Stomach (tissue), 19 donors: ENCODE measurements around the gene GLUL. TPM values are rescaled to one million over a fixed set of nuclear protein-coding genes. Genes with fewer than 3 reads are reported as not detected.

Source experiments
- DNase-seq, 2 donors: peaks; one replicate each; pipeline versions ENCODE4 v3.0.0 to v3.0.0-alpha.2; 2013 to 2019
- H3K27ac ChIP-seq, 5 donors: fragments of 200-600 bp in 4 of 5; sonication (generic) in 4 of 5; one replicate each; pipeline ENCODE4 v1.5.1; 2013 to 2019; ENCODE audit warnings: mild to moderate bottlenecking in 1 of 5, moderate library complexity in 1 of 5
- H3K27me3 ChIP-seq, 3 donors: fragments of 200-600 bp; sonication (generic); one replicate each; pipeline ENCODE4 v1.5.1; 2017 to 2019; ENCODE audit warnings: mixed run types in 1 of 3
- H3K36me3 ChIP-seq, 4 donors: fragments of 200-600 bp; sonication (generic); 1 replicate in 3 of 4; 2 replicates in 1 of 4; pipeline ENCODE4 v1.5.1; 2016 to 2019
- H3K4me1 ChIP-seq, 4 donors: fragments of 200-600 bp; sonication (generic); one replicate each; pipeline ENCODE4 v1.5.1; 2016 to 2019
- H3K4me3 ChIP-seq, 4 donors: fragments of 200-600 bp; sonication (generic) in 3 of 4; one replicate each; pipeline ENCODE4 v1.5.1; 2016 to 2019; ENCODE audit warnings: mild to moderate bottlenecking in 1 of 4
- H3K9me3 ChIP-seq, 4 donors: fragments of 200-600 bp; sonication (generic); one replicate each; pipeline ENCODE4 v1.5.1; 2016 to 2019
- EP300 ChIP-seq: sonication (generic); formaldehyde crosslinking; IDR thresholded peaks from one replicate; pipeline ENCODE4 v1.6.1; 2017; ENCODE audit warnings: antibody characterized with exemption
- POLR2A ChIP-seq, 4 donors: fragments of 450-650 bp; IDR thresholded peaks; one replicate each; pipeline ENCODE4 v1.6.1; 2016; ENCODE audit warnings: antibody characterized with exemption in 4 of 4, control low read depth in 2 of 4, mild to moderate bottlenecking in 1 of 4, moderate library complexity in 1 of 4
- POLR2AphosphoS5 ChIP-seq, 3 donors: sonication (generic); formaldehyde crosslinking; IDR thresholded peaks; one replicate each; pipeline ENCODE4 v1.6.1; 2016; ENCODE audit warnings: antibody characterized with exemption in 3 of 3
- WGBS, 5 donors: extraction: QIAGEN DNeasy Blood & Tissue Kit in 3 of 5; methylation state at CpG; one replicate each; pipeline versions ENCODE4 v1.1.5 to v1.1.7; 2013 to 2018; 5-methylcytosine and 5-hydroxymethylcytosine counted together
- intact Hi-C: fragments of 100-400 bp; cut with DNase I; formaldehyde crosslinking; loops from one replicate; pipeline ENCODE4 v1.15.1; 2023; ENCODE audit warnings: low total_unique reads
- long read RNA-seq, 10 donors: transcript quantifications; one replicate each; lab custom pipeline, GENCODE V29; 2026
- polyA plus RNA-seq, 3 donors: library from polyadenylated mRNA; stranded (reverse); fragments of 200-250 nt; gene quantifications; one replicate each; pipeline ENCODE4 v1.2.3, GENCODE V29; 2013
- total RNA-seq, 5 donors: library from RNA; depleted of rRNA; stranded (reverse); fragments of >200 nt; gene quantifications; one replicate each; pipeline versions ENCODE4 v1.1.0 to v1.2.3, GENCODE V29; 2014 to 2016
- TF ChIP-seq, protein P1 (sequence below), 7 experiments: fragments of 450-650 bp in 4 of 7; fragments of 200-600 bp in 3 of 7; sonication (generic) in 3 of 7; IDR thresholded peaks; one replicate each; pipeline ENCODE4 v1.5.1; 2016 to 2019; ENCODE audit warnings: antibody characterized with exemption in 7 of 7, control low read depth in 2 of 7, mild to moderate bottlenecking in 1 of 7
- donor health status: healthy with polysubstance abuse.
- donor health status: Bipolar disorder and iron deficiency.
- donor health status: healthy.

Gene GLUL
- total RNA-seq: 1,000 to 10,000 TPM in 4 of 5 donors, 100 to 1,000 TPM in 1; 102 to 1,958 (median 1,662) TPM
- polyA plus RNA-seq: 1,000 to 10,000 TPM in 2 of 3 donors, 100 to 1,000 TPM in 1; 763 to 1,536 (median 1,525) TPM
- long read RNA-seq, donor 1, full-length matches to known transcripts: 30 of 30 reads
- long read RNA-seq, donor 1, partial matches to known transcripts: 0 of 30 reads
- long read RNA-seq, donor 1, other reads (novel, unspliced or antisense): 0 of 30 reads
- long read RNA-seq, donor 2, full-length matches to known transcripts: 36 of 36 reads
- long read RNA-seq, donor 2, partial matches to known transcripts: 0 of 36 reads
- long read RNA-seq, donor 2, other reads (novel, unspliced or antisense): 0 of 36 reads
- long read RNA-seq, donor 3, full-length matches to known transcripts: 62 of 184 reads
- long read RNA-seq, donor 3, partial matches to known transcripts: 122 of 184 reads
- long read RNA-seq, donor 3, other reads (novel, unspliced or antisense): 0 of 184 reads
- long read RNA-seq, donor 4, full-length matches to known transcripts: 5 of 20 reads
- long read RNA-seq, donor 4, partial matches to known transcripts: 15 of 20 reads
- long read RNA-seq, donor 4, other reads (novel, unspliced or antisense): 0 of 20 reads
- long read RNA-seq, donor 5, full-length matches to known transcripts: 87 of 199 reads
- long read RNA-seq, donor 5, partial matches to known transcripts: 112 of 199 reads
- long read RNA-seq, donor 5, other reads (novel, unspliced or antisense): 0 of 199 reads
- long read RNA-seq, donor 6: 0 reads
- long read RNA-seq, donor 7, full-length matches to known transcripts: 81 of 116 reads
- long read RNA-seq, donor 7, partial matches to known transcripts: 30 of 116 reads
- long read RNA-seq, donor 7, other reads (novel, unspliced or antisense): 5 of 116 reads
- long read RNA-seq, donor 8, full-length matches to known transcripts: 104 of 132 reads
- long read RNA-seq, donor 8, partial matches to known transcripts: 28 of 132 reads
- long read RNA-seq, donor 8, other reads (novel, unspliced or antisense): 0 of 132 reads
- long read RNA-seq, donor 9, full-length matches to known transcripts: 110 of 148 reads
- long read RNA-seq, donor 9, partial matches to known transcripts: 38 of 148 reads
- long read RNA-seq, donor 9, other reads (novel, unspliced or antisense): 0 of 148 reads
- long read RNA-seq, donor 10, full-length matches to known transcripts: 27 of 27 reads
- long read RNA-seq, donor 10, partial matches to known transcripts: 0 of 27 reads
- long read RNA-seq, donor 10, other reads (novel, unspliced or antisense): 0 of 27 reads

DNA sequence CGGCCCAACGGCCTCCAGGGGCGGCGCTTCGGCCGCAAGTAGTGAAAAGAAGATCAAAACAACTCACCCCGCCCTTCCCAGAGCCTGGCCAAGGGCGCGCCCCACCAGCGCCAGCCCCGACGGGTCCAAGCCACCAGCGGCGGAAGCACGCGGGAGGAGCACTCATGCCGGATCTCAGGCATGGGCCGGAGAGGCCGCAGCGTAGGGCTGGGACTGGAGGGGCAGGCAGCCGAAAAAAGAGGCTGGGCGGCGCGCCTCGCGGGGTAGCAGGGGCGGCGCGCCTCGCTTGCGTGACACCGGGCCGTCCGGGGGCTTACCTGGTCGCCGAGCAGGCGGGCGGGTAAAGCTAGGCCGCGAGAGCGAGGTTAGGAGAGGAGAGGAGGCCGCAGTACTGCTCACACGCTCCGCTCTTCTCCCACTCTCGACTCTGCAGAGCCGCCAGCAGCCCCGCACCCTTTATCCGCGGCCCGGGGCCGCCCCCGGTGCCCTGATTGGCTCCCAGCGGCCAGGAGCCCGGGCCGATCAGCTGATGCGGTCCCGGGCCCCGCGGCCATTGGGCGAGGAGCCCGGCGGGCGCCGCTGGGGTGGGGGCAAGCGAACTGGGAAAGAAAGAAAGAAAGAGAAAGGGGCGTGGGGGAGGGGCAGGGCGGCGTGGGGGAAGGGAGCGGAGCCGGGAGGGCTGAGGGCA is at the start of gene GLUL:
GLUL (minus strand) TSS at position 429 of the 688 bp plus-strand sequence. CDS start 3,053 bp downstream, outside the sequence.
- WGBS, 5 donors: 0 to 1% (median 0%) methylated on average over 30 to 70 of the region's 70 CpGs
- intact Hi-C loops: loop anchor here (10.0 kb wide), 1 partner anchor 87 kb away; no protein-coding TSS in a partner anchor
- H3K27me3 ChIP-seq: no peaks in the 10 kb centered on the region
- TF ChIP-seq EP300 (no peak), POLR2A (IDR thresholded peaks at IDR 0.05) (peak in 2 of 4 donors; percentile 97 to 98), POLR2AphosphoS5 (IDR thresholded peaks at IDR 0.05) (peak; percentile 95 to 100 (median 99))
- TF ChIP-seq, protein P1, sequence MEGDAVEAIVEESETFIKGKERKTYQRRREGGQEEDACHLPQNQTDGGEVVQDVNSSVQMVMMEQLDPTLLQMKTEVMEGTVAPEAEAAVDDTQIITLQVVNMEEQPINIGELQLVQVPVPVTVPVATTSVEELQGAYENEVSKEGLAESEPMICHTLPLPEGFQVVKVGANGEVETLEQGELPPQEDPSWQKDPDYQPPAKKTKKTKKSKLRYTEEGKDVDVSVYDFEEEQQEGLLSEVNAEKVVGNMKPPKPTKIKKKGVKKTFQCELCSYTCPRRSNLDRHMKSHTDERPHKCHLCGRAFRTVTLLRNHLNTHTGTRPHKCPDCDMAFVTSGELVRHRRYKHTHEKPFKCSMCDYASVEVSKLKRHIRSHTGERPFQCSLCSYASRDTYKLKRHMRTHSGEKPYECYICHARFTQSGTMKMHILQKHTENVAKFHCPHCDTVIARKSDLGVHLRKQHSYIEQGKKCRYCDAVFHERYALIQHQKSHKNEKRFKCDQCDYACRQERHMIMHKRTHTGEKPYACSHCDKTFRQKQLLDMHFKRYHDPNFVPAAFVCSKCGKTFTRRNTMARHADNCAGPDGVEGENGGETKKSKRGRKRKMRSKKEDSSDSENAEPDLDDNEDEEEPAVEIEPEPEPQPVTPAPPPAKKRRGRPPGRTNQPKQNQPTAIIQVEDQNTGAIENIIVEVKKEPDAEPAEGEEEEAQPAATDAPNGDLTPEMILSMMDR (IDR thresholded peaks at IDR 0.05): peak in 2 of 7 experiments; percentile 5 to 13
- H3K36me3 ChIP-seq: peaks cover 30 to 50% (median 41%) of the 10 kb centered on the region in 4 donors
- peak; percentile 98 for DNase-seq
- H3K27ac ChIP-seq: peak within 1 kb of the TSS; percentile 97 to 99 (median 99)
- H3K4me1 ChIP-seq: peaks cover 40 to 67% (median 55%) of the 10 kb centered on the region in 4 donors
- peak within 1 kb of the TSS; percentile 70 to 94 (median 78) for H3K4me3 ChIP-seq
- no peaks in the 10 kb centered on the region for H3K9me3 ChIP-seq

GRCh38 chr1:182438326-182438725 is 46.7 kb upstream of the GLUL start:
- Histone ChIP-seq H3K36me3 (no peaks in the 10 kb centered on the region), H3K4me3 (no peak overlapping the region), H3K27me3 (no peaks in the 10 kb centered on the region), H3K9me3 (peaks cover 0 to 9% (median 7%) of the 10 kb centered on the region in 4 donors), H3K4me1 (no peaks in the 10 kb centered on the region), H3K27ac (no peak overlapping the region)
- DNase-seq: no peak
- WGBS, 5 donors: 83 to 100% (median 96%) methylated on average over 1 of the region's 1 CpG
- intact Hi-C loops: no loop called here
- TF ChIP-seq POLR2A (IDR thresholded peaks at IDR 0.05) (no peak), POLR2AphosphoS5 (IDR thresholded peaks at IDR 0.05) (no peak), EP300 (no peak)
- TF ChIP-seq, protein P1 (IDR thresholded peaks at IDR 0.05): no peak

GRCh38 chr1:182433580-182433979 is 42.0 kb upstream of the GLUL start:
- WGBS, 5 donors: 94 to 100% (median 97%) methylated on average over 1 of the region's 1 CpG
- no peak overlapping the region for H3K4me3 ChIP-seq
- H3K27me3 ChIP-seq: no peaks in the 10 kb centered on the region
- H3K36me3 ChIP-seq: no peaks in the 10 kb centered on the region
- no peak for TF ChIP-seq POLR2A (IDR thresholded peaks at IDR 0.05)
- no peak for TF ChIP-seq EP300
- TF ChIP-seq, protein P1 (IDR thresholded peaks at IDR 0.05): no peak
- TF ChIP-seq POLR2AphosphoS5 (IDR thresholded peaks at IDR 0.05): no peak
- H3K27ac ChIP-seq: no peak overlapping the region
- peaks cover 0 to 5% (median 4%) of the 10 kb centered on the region in 4 donors for H3K9me3 ChIP-seq
- intact Hi-C loops: no loop called here
- DNase-seq: no peak
- no peaks in the 10 kb centered on the region for H3K4me1 ChIP-seq
